CD4-positive, CD25-positive, alpha-beta regulatory T cell (primary cell): ENCODE measurements around the gene ARIH2. TPM values are rescaled to one million over a fixed set of nuclear protein-coding genes. Genes with fewer than 3 reads are reported as not detected.

Experiments used
- ATAC-seq, 2 donors: fragments of 150-1000 bp; cut with Tn5 transposase; one replicate each; pipeline ENCODE4 v1.10.0; 2021; ENCODE audit warnings: low read depth in 2 of 2, moderate number of reproducible peaks in 2 of 2, moderate library complexity in 1 of 2
- DNase-seq, 3 donors: peaks; one replicate each; pipeline versions ENCODE4 v3.0.0 to v3.0.0-alpha.2; 2012 to 2022; ENCODE audit warnings: mixed read lengths in 1 of 3
- H3K27ac ChIP-seq: one replicate; pipeline ENCODE4 v1.7.0; 2013; ENCODE audit warnings: mild to moderate bottlenecking, low read length; ENCODE audit not compliant: insufficient read depth, poor library complexity, severe bottlenecking
- H3K27me3 ChIP-seq: one replicate; pipeline ENCODE4 v1.7.0; 2013; ENCODE audit warnings: low read length; ENCODE audit not compliant: control insufficient read depth, insufficient read depth
- H3K36me3 ChIP-seq: one replicate; pipeline ENCODE4 v1.7.0; 2013; ENCODE audit warnings: mild to moderate bottlenecking, low read length, moderate library complexity; ENCODE audit not compliant: control insufficient read depth, insufficient read depth
- H3K4me1 ChIP-seq: 2 replicates; pipeline ENCODE4 v1.7.0; 2013; ENCODE audit warnings: mild to moderate bottlenecking, low read length; ENCODE audit not compliant: insufficient read depth, control insufficient read depth, poor library complexity, severe bottlenecking
- H3K4me3 ChIP-seq: one replicate; pipeline ENCODE4 v1.7.0; 2013; ENCODE audit warnings: low read depth, mild to moderate bottlenecking, low read length, moderate library complexity
- H3K9me3 ChIP-seq, 2 experiments: 1 replicate in 1 of 2; 2 replicates in 1 of 2; pipeline ENCODE4 v1.7.0; 2013; ENCODE audit warnings: low read length in 2 of 2, mild to moderate bottlenecking in 1 of 2, moderate library complexity in 1 of 2; ENCODE audit not compliant: control insufficient read depth in 2 of 2
- H3K27ac Mint-ChIP-seq, 3 donors: one replicate each; pipeline ENCODE4 v1.8.0; 2020 to 2022; ENCODE audit warnings: mild to moderate bottlenecking in 3 of 3, mixed read lengths in 3 of 3, moderate library complexity in 2 of 3
- H3K27me3 Mint-ChIP-seq: one replicate; pipeline ENCODE4 v1.8.0; 2022; ENCODE audit warnings: mild to moderate bottlenecking, mixed read lengths
- H3K36me3 Mint-ChIP-seq: one replicate; pipeline ENCODE4 v1.8.0; 2020; ENCODE audit warnings: mixed read lengths
- H3K4me1 Mint-ChIP-seq, 4 donors: one replicate each; pipeline ENCODE4 v1.8.0; 2020 to 2022; ENCODE audit warnings: mixed read lengths in 4 of 4, mild to moderate bottlenecking in 1 of 4
- H3K4me3 Mint-ChIP-seq, 4 donors: one replicate each; pipeline ENCODE4 v1.8.0; 2020 to 2022; ENCODE audit warnings: mild to moderate bottlenecking in 4 of 4, mixed read lengths in 4 of 4, moderate library complexity in 3 of 4
- H3K9me3 Mint-ChIP-seq, 7 donors: one replicate each; pipeline ENCODE4 v1.8.0; 2020 to 2022; ENCODE audit warnings: mixed read lengths in 7 of 7, mild to moderate bottlenecking in 3 of 7, moderate library complexity in 2 of 7
- polyA plus RNA-seq, 4 donors: library from polyadenylated mRNA; unstranded; fragments of 300-500 nt; fragmentation: Illumina TruSeq; gene quantifications; one replicate each; pipeline ENCODE4 v1.2.3, GENCODE V29; 2021
- total RNA-seq: library from RNA; stranded (reverse); gene quantifications from one replicate; pipeline ENCODE4 v1.2.3, GENCODE V29; 2022

ARIH2 gene
- total and polyA plus RNA-seq, 5 donors from 2014 or later, result 110 to 171 (median 113) TPM

GRCh38 chr3:48931944-48932580 is 13.4 kb downstream of the ARIH2 start:
- Histone ChIP-seq H3K4me3 (no peak overlapping the region), H3K9me3 (no peaks in the 10 kb centered on the region), H3K36me3 (peaks cover 61% of the 10 kb centered on the region), H3K4me1 (peaks cover 42% of the 10 kb centered on the region), H3K27ac (peak overlapping the region; percentile 2), H3K27me3 (no peaks in the 10 kb centered on the region)
- peak in 1 of 3 donors; percentile 46 for DNase-seq
- no peaks in the 10 kb centered on the region for H3K27me3 Mint-ChIP-seq
- H3K4me3 Mint-ChIP-seq, result peak overlapping the region in 3 of 4 donors; percentile 4 to 54 (median 11)
- peak overlapping the region in 2 of 3 donors; percentile 13 to 82 for H3K27ac Mint-ChIP-seq
- no peak for ATAC-seq
- peaks cover 57% of the 10 kb centered on the region for H3K36me3 Mint-ChIP-seq
- no peaks in the 10 kb centered on the region for H3K9me3 Mint-ChIP-seq
- H3K4me1 Mint-ChIP-seq, result peaks cover 54 to 75% (median 58%) of the 10 kb centered on the region in 4 donors

- DNase-seq (no peak), ATAC-seq (no peak)
- H3K27ac Mint-ChIP-seq, result peak overlapping the region in 1 of 3 donors; percentile 41
- no peaks in the 10 kb centered on the region for H3K9me3 ChIP-seq
- no peak overlapping the region for H3K4me3 ChIP-seq
- peaks cover 49% of the 10 kb centered on the region for H3K36me3 Mint-ChIP-seq
- H3K27ac ChIP-seq, result no peak overlapping the region
- H3K9me3 Mint-ChIP-seq, result no peaks in the 10 kb centered on the region
- no peaks in the 10 kb centered on the region for H3K27me3 ChIP-seq
- peak overlapping the region in 1 of 4 donors; percentile 55 for H3K4me3 Mint-ChIP-seq
- no peaks in the 10 kb centered on the region for H3K27me3 Mint-ChIP-seq
- H3K36me3 ChIP-seq, result peaks cover 47% of the 10 kb centered on the region
- H3K4me1 ChIP-seq, result peaks cover 18% of the 10 kb centered on the region
- peaks cover 43 to 66% (median 46%) of the 10 kb centered on the region in 4 donors for H3K4me1 Mint-ChIP-seq
These were observed 15.8 kb downstream of the ARIH2 start for GRCh38 chr3:48934333-48934991.

- peaks cover 36 to 56% (median 40%) of the 10 kb centered on the region in 4 donors for H3K4me1 Mint-ChIP-seq
These were observed 16.9 kb downstream of the ARIH2 start for GRCh38 chr3:48935530-48935929.

GRCh38 chr3:48938156-48938555 is 19.5 kb downstream of the ARIH2 start:
- Mint-ChIP-seq H3K4me3 (peak overlapping the region in 1 of 4 donors; percentile 61), H3K4me1 (peaks cover 31 to 46% (median 35%) of the 10 kb centered on the region in 4 donors), H3K9me3 (no peaks in the 10 kb centered on the region), H3K36me3 (peaks cover 35% of the 10 kb centered on the region), H3K27ac (peak overlapping the region in 2 of 3 donors; percentile 4 to 88), H3K27me3 (no peaks in the 10 kb centered on the region)
- H3K36me3 ChIP-seq, result peaks cover 34% of the 10 kb centered on the region
- H3K4me3 ChIP-seq, result no peak overlapping the region
- H3K4me1 ChIP-seq, result no peaks in the 10 kb centered on the region
- no peak for ATAC-seq
- no peaks in the 10 kb centered on the region for H3K27me3 ChIP-seq
- H3K9me3 ChIP-seq, result no peaks in the 10 kb centered on the region
- DNase-seq, result no peak
- no peak overlapping the region for H3K27ac ChIP-seq

More at GRCh38 chr3:48935530-48935929, 16.9 kb downstream of the ARIH2 start:
- H3K4me3 ChIP-seq, result no peak overlapping the region
- H3K9me3 ChIP-seq, result no peaks in the 10 kb centered on the region
- no peak for ATAC-seq
- H3K27ac ChIP-seq, result no peak overlapping the region
- H3K27me3 Mint-ChIP-seq, result no peaks in the 10 kb centered on the region
- peaks cover 7% of the 10 kb centered on the region for H3K4me1 ChIP-seq
- no peak for DNase-seq
- no peak overlapping the region for H3K4me3 Mint-ChIP-seq
- H3K9me3 Mint-ChIP-seq, result no peaks in the 10 kb centered on the region
- H3K27ac Mint-ChIP-seq, result no peak overlapping the region
- H3K36me3 ChIP-seq, result peaks cover 41% of the 10 kb centered on the region
- peaks cover 43% of the 10 kb centered on the region for H3K36me3 Mint-ChIP-seq
- H3K27me3 ChIP-seq, result no peaks in the 10 kb centered on the region

- Histone ChIP-seq H3K4me3 (no peak overlapping the region), H3K9me3 (no peaks in the 10 kb centered on the region), H3K36me3 (peaks cover 34% of the 10 kb centered on the region), H3K27me3 (no peaks in the 10 kb centered on the region), H3K27ac (no peak overlapping the region), H3K4me1 (no peaks in the 10 kb centered on the region)
- no peak for ATAC-seq
- Mint-ChIP-seq H3K27ac (peak overlapping the region; percentile 4 to 56 (median 29)), H3K4me1 (peaks cover 32 to 47% (median 37%) of the 10 kb centered on the region in 4 donors), H3K36me3 (peaks cover 36% of the 10 kb centered on the region), H3K27me3 (no peaks in the 10 kb centered on the region), H3K4me3 (peak overlapping the region in 2 of 4 donors; percentile 61 to 73), H3K9me3 (no peaks in the 10 kb centered on the region)
- no peak for DNase-seq
These were observed 20.0 kb downstream of the ARIH2 start for GRCh38 chr3:48938689-48939088.

GRCh38 chr3:48945432-48945831 is 26.8 kb downstream of the ARIH2 start:
- peaks cover 17 to 41% (median 31%) of the 10 kb centered on the region in 4 donors for H3K4me1 Mint-ChIP-seq

GRCh38 chr3:48945891-48946549 is 27.4 kb downstream of the ARIH2 start:
- Mint-ChIP-seq H3K36me3 (peaks cover 12% of the 10 kb centered on the region), H3K9me3 (no peaks in the 10 kb centered on the region), H3K4me3 (no peak overlapping the region), H3K27me3 (no peaks in the 10 kb centered on the region), H3K27ac (peak overlapping the region; percentile 3 to 77 (median 76)), H3K4me1 (peaks cover 15 to 40% (median 30%) of the 10 kb centered on the region in 4 donors)
- peaks cover 5% of the 10 kb centered on the region for H3K36me3 ChIP-seq
- H3K27ac ChIP-seq, result no peak overlapping the region
- peak in 1 of 3 donors; percentile 16 for DNase-seq
- no peaks in the 10 kb centered on the region for H3K9me3 ChIP-seq
- H3K4me1 ChIP-seq, result no peaks in the 10 kb centered on the region
- no peaks in the 10 kb centered on the region for H3K27me3 ChIP-seq
- H3K4me3 ChIP-seq, result no peak overlapping the region
- ATAC-seq, result no peak

More at GRCh38 chr3:48945432-48945831, 26.8 kb downstream of the ARIH2 start:
- no peak overlapping the region for H3K4me3 ChIP-seq
- H3K4me1 ChIP-seq, result no peaks in the 10 kb centered on the region
- H3K36me3 Mint-ChIP-seq, result peaks cover 12% of the 10 kb centered on the region
- H3K9me3 Mint-ChIP-seq, result no peaks in the 10 kb centered on the region
- no peak overlapping the region for H3K4me3 Mint-ChIP-seq
- no peaks in the 10 kb centered on the region for H3K27me3 Mint-ChIP-seq
- no peak for ATAC-seq
- H3K9me3 ChIP-seq, result no peaks in the 10 kb centered on the region
- peak overlapping the region in 2 of 3 donors; percentile 34 to 76 for H3K27ac Mint-ChIP-seq
- H3K36me3 ChIP-seq, result peaks cover 5% of the 10 kb centered on the region
- H3K27ac ChIP-seq, result no peak overlapping the region
- no peaks in the 10 kb centered on the region for H3K27me3 ChIP-seq
- DNase-seq, result peak in 1 of 3 donors; percentile 34
